GM12875 (cell line): ENCODE data around the gene RAP1GAP2.

Source experiments
- H3K4me3 ChIP-seq: one replicate; pipeline ENCODE4 v1.5.1; 2011; ENCODE audit warnings: low read depth, low read length, control low read depth
- CTCF ChIP-seq: IDR thresholded peaks from 2 replicates; pipeline ENCODE4 v1.5.1; 2011; ENCODE audit warnings: low read depth, mild to moderate bottlenecking, control low read depth, inconsistent platforms, low read length, moderate library complexity, borderline replicate concordance; ENCODE audit not compliant: insufficient read depth

Gene RAP1GAP2

GRCh38 chr17:2952174-2952845 is 156.1 kb downstream of the RAP1GAP2 start:
- H3K4me3 ChIP-seq, result no peak overlapping the region
- TF ChIP-seq CTCF, result no peak

GRCh38 chr17:2954898-2955445 is 158.7 kb downstream of the RAP1GAP2 start:
- H3K4me3 ChIP-seq, result no peak overlapping the region
- TF ChIP-seq CTCF, result no peak

GRCh38 chr17:2955931-2956582 is 159.8 kb downstream of the RAP1GAP2 start:
- H3K4me3 ChIP-seq, result no peak overlapping the region
- no peak for TF ChIP-seq CTCF

- no peak overlapping the region for H3K4me3 ChIP-seq
- no peak for TF ChIP-seq CTCF
These were observed 161.5 kb downstream of the RAP1GAP2 start for GRCh38 chr17:2957631-2958286.

GRCh38 chr17:2958706-2959222 is 162.5 kb downstream of the RAP1GAP2 start:
- H3K4me3 ChIP-seq, result no peak overlapping the region
- TF ChIP-seq CTCF, result no peak

GRCh38 chr17:2959371-2960130 is 163.3 kb downstream of the RAP1GAP2 start:
- no peak for TF ChIP-seq CTCF
- no peak overlapping the region for H3K4me3 ChIP-seq
